Progenitor cell of endocrine pancreas (in vitro differentiated cells): ENCODE results near the gene SDF2. TPM values are rescaled to one million over a fixed set of nuclear protein-coding genes. Genes with fewer than 3 reads are reported as not detected.

ENCODE experiments used
- DNase-seq: peaks from one replicate; pipeline ENCODE4 v3.0.0; 2021; ENCODE audit warnings: low spot score; ENCODE audit not compliant: unreplicated experiment
- H3K27ac Mint-ChIP-seq: 2 replicates; pipeline ENCODE4 v1.8.0; 2021; ENCODE audit warnings: mild to moderate bottlenecking, moderate library complexity, mixed read lengths
- H3K27me3 Mint-ChIP-seq: 2 replicates; pipeline ENCODE4 v1.8.0; 2021; ENCODE audit warnings: mixed read lengths
- H3K36me3 Mint-ChIP-seq: 2 replicates; pipeline ENCODE4 v1.8.0; 2022; ENCODE audit warnings: mixed read lengths; ENCODE audit not compliant: insufficient read depth
- H3K4me1 Mint-ChIP-seq: 2 replicates; pipeline ENCODE4 v1.8.0; 2021; ENCODE audit warnings: low read depth, mixed read lengths
- H3K4me3 Mint-ChIP-seq: 2 replicates; pipeline ENCODE4 v1.8.0; 2021; ENCODE audit warnings: low read depth, mild to moderate bottlenecking, moderate library complexity, mixed read lengths
- H3K9me3 Mint-ChIP-seq: 2 replicates; pipeline ENCODE4 v1.8.0; 2021; ENCODE audit warnings: low read depth, mixed read lengths
- CTCF ChIP-seq: fragments of 200-600 bp; sonication (generic); IDR thresholded peaks from one replicate; pipeline ENCODE4 v1.5.0; 2021; ENCODE audit warnings: antibody characterized with exemption, mild to moderate bottlenecking; ENCODE audit not compliant: unreplicated experiment
- total RNA-seq: library from RNA; stranded (reverse); gene quantifications from 2 replicates; pipeline ENCODE4 v1.2.1, GENCODE V29; 2021

SDF2 gene
- total RNA-seq, 1 donor from 2014 or later: 53.3 TPM

- Mint-ChIP-seq H3K4me1 (peaks cover 5% of the 10 kb centered on the region), H3K36me3 (peaks cover 17% of the 10 kb centered on the region), H3K4me3 (no peak overlapping the region), H3K27me3 (no peaks in the 10 kb centered on the region), H3K27ac (peak overlapping the region; percentile 43), H3K9me3 (no peaks in the 10 kb centered on the region)
- DNase-seq: no peak
- TF ChIP-seq CTCF: no peak
These were observed 44.1 kb upstream of the SDF2 start for GRCh38 chr17:28705728-28706334.

GRCh38 chr17:28705074-28705659 lies 43.5 kb upstream of the SDF2 start:
- Mint-ChIP-seq H3K4me3 (no peak overlapping the region), H3K4me1 (peaks cover 1% of the 10 kb centered on the region), H3K27ac (no peak overlapping the region), H3K9me3 (no peaks in the 10 kb centered on the region), H3K36me3 (peaks cover 19% of the 10 kb centered on the region), H3K27me3 (no peaks in the 10 kb centered on the region)
- no peak for DNase-seq
- TF ChIP-seq CTCF: no peak

GRCh38 chr17:28704219-28704858 lies 42.6 kb upstream of the SDF2 start:
- DNase-seq: no peak
- TF ChIP-seq CTCF: no peak
- Mint-ChIP-seq H3K4me3 (no peak overlapping the region), H3K27ac (peak overlapping the region; percentile 3), H3K9me3 (no peaks in the 10 kb centered on the region), H3K36me3 (peaks cover 20% of the 10 kb centered on the region), H3K4me1 (peaks cover 1% of the 10 kb centered on the region), H3K27me3 (no peaks in the 10 kb centered on the region)

- Mint-ChIP-seq H3K4me1 (peaks cover 7% of the 10 kb centered on the region), H3K36me3 (peaks cover 20% of the 10 kb centered on the region), H3K4me3 (no peak overlapping the region), H3K27ac (peak overlapping the region; percentile 73), H3K27me3 (no peaks in the 10 kb centered on the region), H3K9me3 (no peaks in the 10 kb centered on the region)
- DNase-seq: no peak
- TF ChIP-seq CTCF: no peak
These were observed 42.0 kb upstream of the SDF2 start for GRCh38 chr17:28703552-28704218.

GRCh38 chr17:28702752-28703150 lies 41.0 kb upstream of the SDF2 start:
- no peak for DNase-seq
- Mint-ChIP-seq H3K27ac (no peak overlapping the region), H3K4me1 (peaks cover 16% of the 10 kb centered on the region), H3K27me3 (no peaks in the 10 kb centered on the region), H3K4me3 (no peak overlapping the region), H3K36me3 (peaks cover 20% of the 10 kb centered on the region), H3K9me3 (no peaks in the 10 kb centered on the region)
- TF ChIP-seq CTCF: no peak
